GM18868 (cell line): ENCODE measurements around the gene USP19.

Experiments used
- ATAC-seq: cut with Tn5 transposase; IDR thresholded peaks from one replicate; pipeline ENCODE4 v1.9.1; 2021; ENCODE audit warnings: mild to moderate bottlenecking, moderate library complexity; ENCODE audit not compliant: unreplicated experiment

The USP19 gene

GRCh38 chr3:49104052-49104426 lies 16.6 kb downstream of the USP19 start:
- ATAC-seq, result no peak

- no peak for ATAC-seq
Observed at GRCh38 chr3:49100046-49100615, 20.5 kb downstream of the USP19 start.

GRCh38 chr3:49098910-49099630 lies 21.6 kb downstream of the USP19 start:
- ATAC-seq, result no peak

- no peak for ATAC-seq
Observed at GRCh38 chr3:49098429-49098828, 22.2 kb downstream of the USP19 start.

DNA sequence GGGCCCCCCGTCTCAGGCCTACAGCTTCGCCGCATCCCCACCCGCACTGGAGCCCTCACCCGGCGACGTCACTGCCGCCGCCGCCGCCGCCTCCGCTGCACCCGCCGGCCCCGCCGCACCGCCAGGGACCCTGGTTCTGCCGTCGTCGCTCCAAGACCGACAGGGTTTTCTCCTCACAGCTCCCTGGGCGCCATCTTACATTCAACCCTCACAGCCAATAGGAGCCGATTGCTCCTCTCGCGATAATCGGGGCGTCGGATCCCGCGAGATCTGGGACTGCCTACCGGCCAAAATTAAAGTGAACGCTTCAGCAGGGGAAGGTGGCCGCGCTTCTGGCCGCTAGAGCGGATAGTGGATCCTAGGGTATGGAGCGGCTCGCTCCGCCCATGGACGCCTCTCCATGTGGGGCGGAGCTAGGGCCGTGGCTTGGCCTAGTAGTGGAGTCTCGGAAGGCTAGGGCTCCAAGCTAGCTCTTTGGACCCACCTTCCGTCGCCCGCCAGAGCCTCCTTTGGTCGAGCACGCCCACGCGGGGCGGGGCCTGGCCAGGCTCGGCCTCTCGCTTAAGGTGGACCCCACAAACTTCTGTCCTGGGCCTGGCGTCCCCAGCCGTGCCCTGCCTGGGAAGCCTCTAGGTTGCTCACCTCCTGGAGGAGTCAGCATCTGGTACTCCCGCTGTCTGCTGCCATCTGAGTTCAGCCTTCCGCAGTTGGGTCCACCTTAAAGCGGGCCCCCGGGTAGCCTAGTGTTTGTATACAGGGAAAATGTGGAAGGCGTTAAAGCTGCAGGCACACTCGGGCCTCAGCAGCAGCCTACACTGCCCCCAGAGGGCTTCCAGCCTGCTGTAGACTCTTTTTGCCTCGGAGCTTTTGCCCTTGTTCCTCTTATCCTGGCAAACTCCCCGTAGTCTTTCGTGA lies 26.5 kb downstream of the USP19 start, which contains the start of gene QRICH1:
Gene QRICH1, minus strand, starts transcription at position 219 of the 915 bp plus-strand sequence. CDS start 17,054 bp downstream, outside the sequence.
- ATAC-seq, result peak; percentile 76

- peak; percentile 40 for ATAC-seq
Observed at GRCh38 chr3:49092938-49093852, 27.4 kb downstream of the USP19 start.

DNA sequence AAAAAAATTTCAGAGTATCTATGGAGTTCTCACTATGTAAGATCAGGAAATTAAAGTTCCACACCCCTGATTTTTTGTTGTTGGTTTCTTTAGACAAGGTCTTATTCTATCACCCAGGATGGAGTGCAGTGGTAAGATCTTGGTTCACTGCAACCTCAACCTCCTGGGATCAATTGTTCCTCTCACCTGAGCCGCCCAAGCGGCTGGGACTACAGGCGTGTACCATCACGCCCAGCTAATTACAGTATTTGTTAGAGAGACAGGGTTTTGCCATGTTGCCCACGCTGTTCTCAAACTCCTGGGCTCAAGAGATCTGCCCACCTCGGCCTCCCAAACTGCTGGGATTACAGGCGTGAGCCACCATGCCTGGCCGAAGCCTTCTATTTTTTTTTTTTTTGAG lies 39.2 kb downstream of the USP19 start:
- ATAC-seq, result no peak

DNA sequence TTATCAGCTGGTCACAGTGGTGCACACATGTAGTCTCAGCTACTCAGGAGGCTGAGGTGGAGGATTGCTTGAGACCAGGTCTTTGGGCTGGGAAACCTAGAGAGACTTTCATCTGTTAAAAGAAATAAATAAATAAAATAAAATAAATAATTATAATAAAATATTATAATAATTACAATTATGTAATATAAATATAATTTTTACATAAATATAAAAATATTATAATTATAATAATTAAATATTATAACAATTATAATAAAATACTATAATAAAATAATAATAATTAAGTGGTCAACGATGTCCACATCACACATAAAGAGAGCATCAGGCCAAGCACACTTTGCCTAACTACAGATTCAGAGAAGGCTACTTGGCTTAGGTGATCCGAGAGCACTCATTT lies 41.4 kb downstream of the USP19 start:
- ATAC-seq, result no peak

DNA sequence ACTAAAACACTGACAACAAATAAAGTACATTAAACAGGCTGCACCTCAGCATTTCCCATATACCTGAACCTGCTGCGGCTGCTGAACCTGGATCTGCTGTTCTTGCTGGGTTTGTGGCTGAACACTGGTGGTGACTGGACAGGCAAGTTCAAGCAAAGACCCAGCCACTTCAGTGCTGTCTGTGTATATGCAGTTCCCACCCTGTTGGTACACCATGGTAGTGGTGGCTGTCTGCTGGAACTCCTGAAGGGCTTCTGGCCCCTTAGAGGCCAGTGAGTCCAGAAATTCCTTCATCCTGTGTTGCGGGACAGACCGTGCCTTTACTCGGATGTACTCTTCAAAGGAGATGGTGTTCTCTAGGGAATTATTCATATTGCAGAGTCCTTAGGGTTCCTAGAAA lies 44.0 kb downstream of the USP19 start:
- no peak for ATAC-seq

- no peak for ATAC-seq
Observed at GRCh38 chr3:49076116-49076515, 44.5 kb downstream of the USP19 start.
